A673 (cell line): ENCODE data around the gene RBM15B. TPM values are rescaled to one million over a fixed set of nuclear protein-coding genes. Genes with fewer than 3 reads are reported as not detected.

Experiments used
- BruUV-seq: library from RNA; stranded (reverse); fragments of 400-500 nt; replicated peaks from 2 replicates; lab custom pipeline; 2021; lab: Mats Ljungman, UMichigan
- CTCF ChIA-PET: fragments of 300-600 bp; sonication (Branson Sonifier 250); formaldehyde crosslinking; loops from one replicate; lab custom pipeline; 2022; ENCODE audit warnings: antibody characterized with exemption; lab: Charles Lee
- POLR2A ChIA-PET: fragments of 300-600 bp; sonication (Branson Sonifier 250); formaldehyde crosslinking; loops from one replicate; lab custom pipeline; 2022; ENCODE audit warnings: antibody characterized with exemption; ENCODE audit not compliant: low non-redundant PET; lab: Charles Lee
- DNase-seq: peaks from one replicate; pipeline ENCODE4 v3.0.0-alpha.2; 2015; ENCODE audit warnings: low spot score
- H3K27ac ChIP-seq: fragments of 200-600 bp; sonication (generic); 2 replicates; pipeline ENCODE4 v1.5.1; 2016; ENCODE audit warnings: mixed run types, low read depth, mild to moderate bottlenecking, mixed read lengths, antibody characterized with exemption, low read length; ENCODE audit not compliant: poor library complexity, severe bottlenecking
- H3K27me3 ChIP-seq: fragments of 200-600 bp; sonication (generic); replicated peaks from 2 replicates; pipeline ENCODE4 v1.6.1; 2017; ENCODE audit warnings: mixed run types, low read depth, mild to moderate bottlenecking, mixed read lengths, antibody characterized with exemption, low read length; ENCODE audit not compliant: insufficient read depth, poor library complexity
- H3K36me3 ChIP-seq: fragments of 200-600 bp; sonication (generic); 2 replicates; pipeline ENCODE4 v1.6.1; 2016; ENCODE audit warnings: mixed run types, mild to moderate bottlenecking, mixed read lengths, antibody characterized with exemption, low read length; ENCODE audit not compliant: insufficient read depth, poor library complexity, severe bottlenecking
- H3K4me1 ChIP-seq: fragments of 200-600 bp; sonication (generic); 2 replicates; pipeline ENCODE4 v1.6.1; 2017; ENCODE audit warnings: mixed run types, mild to moderate bottlenecking, mixed read lengths, antibody characterized with exemption, low read length; ENCODE audit not compliant: insufficient read depth, poor library complexity, severe bottlenecking
- H3K4me3 ChIP-seq: fragments of 200-600 bp; sonication (generic); 2 replicates; pipeline ENCODE4 v1.5.1; 2016; ENCODE audit warnings: low read depth, mixed run types, mild to moderate bottlenecking, mixed read lengths, low read length; ENCODE audit not compliant: poor library complexity, severe bottlenecking
- H3K9me3 ChIP-seq: fragments of 200-600 bp; sonication (generic); 2 replicates; pipeline ENCODE4 v1.6.1; 2016; ENCODE audit warnings: mixed run types, low read depth, mild to moderate bottlenecking, mixed read lengths, antibody characterized with exemption, low read length; ENCODE audit not compliant: poor library complexity, severe bottlenecking
- CTCF ChIP-seq: fragments of 300-800, 200-600 bp; sonication (generic); conservative IDR thresholded peaks from 2 replicates; pipeline ENCODE4 v1.5.1; 2017; ENCODE audit warnings: low read depth, mild to moderate bottlenecking, antibody characterized with exemption, low read length, moderate library complexity, mixed read lengths
- EZH2 ChIP-seq: fragments of 200-600 bp; sonication (generic); IDR thresholded peaks from 2 replicates; pipeline ENCODE4 v1.6.1; 2017; ENCODE audit warnings: borderline replicate concordance, low read depth, mild to moderate bottlenecking, mixed read lengths, antibody characterized with exemption, low read length; ENCODE audit not compliant: poor library complexity, severe bottlenecking
- intact Hi-C: fragments of 100-400 bp; cut with micrococcal nuclease; formaldehyde crosslinking; loops from one replicate; pipeline ENCODE4 v1.10.0; 2022; ENCODE audit not compliant: unreplicated experiment
- total RNA-seq: library from RNA; stranded (reverse); gene quantifications from 2 replicates; pipeline ENCODE4 v1.2.3, GENCODE V29; 2021

RBM15B gene
- total RNA-seq, 1 experiment from 2014 or later: 26.8 TPM

- CTCF ChIA-PET: no interaction called here
- no peak overlapping the region for H3K4me3 ChIP-seq
- no peaks in the 10 kb centered on the region for H3K4me1 ChIP-seq
- POLR2A ChIA-PET: no interaction called here
- no peaks in the 10 kb centered on the region for H3K9me3 ChIP-seq
- H3K27ac ChIP-seq: no peak overlapping the region
- no peak for TF ChIP-seq CTCF
- TF ChIP-seq EZH2: no peak
- BruUV-seq: no TSS peak
- no peaks in the 10 kb centered on the region for H3K36me3 ChIP-seq
- no peak for DNase-seq
- intact Hi-C loops: no loop called here
- no peaks in the 10 kb centered on the region for H3K27me3 ChIP-seq
These were observed 15.5 kb upstream of the RBM15B start for GRCh38 chr3:51375571-51375970.

DNA sequence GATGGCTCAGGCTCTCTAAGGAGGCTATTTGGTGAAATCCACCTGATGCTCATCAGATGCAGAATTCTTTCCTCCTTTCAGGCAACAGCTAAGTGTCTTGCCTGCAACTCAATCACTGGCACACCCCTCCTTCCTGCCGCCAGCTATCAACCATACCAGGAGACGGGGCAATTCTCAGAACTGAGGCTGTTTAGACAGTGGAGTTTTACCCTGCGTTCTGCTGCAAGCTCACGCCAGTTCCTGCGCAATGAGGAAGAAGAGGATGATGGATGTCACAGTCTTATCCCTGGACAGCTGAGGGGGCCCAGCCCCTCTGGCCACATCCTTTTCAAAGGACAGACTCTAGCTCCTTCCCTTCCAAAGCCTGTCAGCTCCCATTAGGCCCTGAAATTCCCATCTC is 13.0 kb upstream of the RBM15B start:
- Histone ChIP-seq H3K36me3 (no peaks in the 10 kb centered on the region), H3K4me1 (no peaks in the 10 kb centered on the region), H3K27me3 (no peaks in the 10 kb centered on the region), H3K27ac (no peak overlapping the region), H3K4me3 (no peak overlapping the region), H3K9me3 (no peaks in the 10 kb centered on the region)
- intact Hi-C loops: no loop called here
- no TSS peak for BruUV-seq
- no peak for DNase-seq
- TF ChIP-seq CTCF (no peak), EZH2 (no peak)
- CTCF ChIA-PET: no interaction called here
- POLR2A ChIA-PET: no interaction called here

- TF ChIP-seq EZH2: no peak
- no peak for TF ChIP-seq CTCF
- Histone ChIP-seq H3K4me3 (no peak overlapping the region), H3K27me3 (no peaks in the 10 kb centered on the region), H3K9me3 (no peaks in the 10 kb centered on the region), H3K36me3 (no peaks in the 10 kb centered on the region), H3K4me1 (no peaks in the 10 kb centered on the region), H3K27ac (no peak overlapping the region)
- ChIA-PET POLR2A (no interaction called here), CTCF (no interaction called here)
- DNase-seq: no peak
- intact Hi-C loops: no loop called here
- no TSS peak for BruUV-seq
These were observed 12.4 kb upstream of the RBM15B start for GRCh38 chr3:51378726-51379125.
